Gastroesophageal sphincter (tissue), 3 donors: ENCODE data around the gene TRHDE.

ENCODE experiments used
- EP300 ChIP-seq: sonication (generic); formaldehyde crosslinking; IDR thresholded peaks from one replicate; pipeline ENCODE4 v1.6.1; 2017; ENCODE audit warnings: antibody characterized with exemption, mild to moderate bottlenecking
- POLR2A ChIP-seq, 2 donors: fragments of 450-650 bp; IDR thresholded peaks; one replicate each; pipeline ENCODE4 v1.6.1; 2017; ENCODE audit warnings: antibody characterized with exemption in 2 of 2, mild to moderate bottlenecking in 2 of 2, moderate library complexity in 1 of 2
- TF ChIP-seq, protein P1 (sequence below), 4 experiments: fragments of 200-600 bp in 2 of 4; fragments of 450-650 bp in 2 of 4; sonication (generic) in 1 of 4; IDR thresholded peaks; one replicate each; pipeline ENCODE4 v1.5.1; 2017 to 2019; ENCODE audit warnings: antibody characterized with exemption in 4 of 4, mild to moderate bottlenecking in 2 of 4, moderate library complexity in 2 of 4

- TF ChIP-seq, protein P1, sequence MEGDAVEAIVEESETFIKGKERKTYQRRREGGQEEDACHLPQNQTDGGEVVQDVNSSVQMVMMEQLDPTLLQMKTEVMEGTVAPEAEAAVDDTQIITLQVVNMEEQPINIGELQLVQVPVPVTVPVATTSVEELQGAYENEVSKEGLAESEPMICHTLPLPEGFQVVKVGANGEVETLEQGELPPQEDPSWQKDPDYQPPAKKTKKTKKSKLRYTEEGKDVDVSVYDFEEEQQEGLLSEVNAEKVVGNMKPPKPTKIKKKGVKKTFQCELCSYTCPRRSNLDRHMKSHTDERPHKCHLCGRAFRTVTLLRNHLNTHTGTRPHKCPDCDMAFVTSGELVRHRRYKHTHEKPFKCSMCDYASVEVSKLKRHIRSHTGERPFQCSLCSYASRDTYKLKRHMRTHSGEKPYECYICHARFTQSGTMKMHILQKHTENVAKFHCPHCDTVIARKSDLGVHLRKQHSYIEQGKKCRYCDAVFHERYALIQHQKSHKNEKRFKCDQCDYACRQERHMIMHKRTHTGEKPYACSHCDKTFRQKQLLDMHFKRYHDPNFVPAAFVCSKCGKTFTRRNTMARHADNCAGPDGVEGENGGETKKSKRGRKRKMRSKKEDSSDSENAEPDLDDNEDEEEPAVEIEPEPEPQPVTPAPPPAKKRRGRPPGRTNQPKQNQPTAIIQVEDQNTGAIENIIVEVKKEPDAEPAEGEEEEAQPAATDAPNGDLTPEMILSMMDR (IDR thresholded peaks at IDR 0.05), result no peak
- no peak for TF ChIP-seq POLR2A (IDR thresholded peaks at IDR 0.05)
- no peak for TF ChIP-seq EP300
These were observed 412.3 kb downstream of the TRHDE start for GRCh38 chr12:72684491-72684890.
